DOHH2 (cell line): ENCODE measurements around the gene POLG.

Experiments used
- H3F3A ChIP-seq: fragments of 200-600 bp; sonication (generic), shearing (Covaris generic); 2 replicates; pipeline ENCODE4 v1.6.0; 2016; ENCODE audit warnings: antibody characterized with exemption, mild to moderate bottlenecking; ENCODE audit not compliant: control insufficient read depth, insufficient read depth
- H3K27ac ChIP-seq: fragments of 200-600 bp; sonication (generic); 2 replicates; pipeline ENCODE4 v1.5.1; 2014; ENCODE audit warnings: low read depth, mild to moderate bottlenecking, low read length, moderate library complexity
- H3K27me3 ChIP-seq: fragments of 200-600 bp; sonication (generic); 2 replicates; pipeline ENCODE4 v1.6.1; 2014; ENCODE audit warnings: mild to moderate bottlenecking, low read length, mixed read lengths; ENCODE audit not compliant: control insufficient read depth
- H3K36me3 ChIP-seq: fragments of 200-600 bp; sonication (generic); 2 replicates; pipeline ENCODE4 v1.6.1; 2014; ENCODE audit warnings: mild to moderate bottlenecking, low read length, moderate library complexity, mixed read lengths; ENCODE audit not compliant: control insufficient read depth
- H3K4me1 ChIP-seq: fragments of 200-600 bp; sonication (generic); 2 replicates; pipeline ENCODE4 v1.6.1; 2014; ENCODE audit warnings: mild to moderate bottlenecking, low read length, mixed read lengths; ENCODE audit not compliant: control insufficient read depth
- H3K4me2 ChIP-seq: fragments of 200-600 bp; sonication (generic); 2 replicates; pipeline ENCODE4 v1.6.0; 2014; ENCODE audit warnings: mild to moderate bottlenecking, low read length, moderate library complexity
- H3K4me3 ChIP-seq: fragments of 200-600 bp; sonication (generic); 2 replicates; pipeline ENCODE4 v1.5.1; 2014; ENCODE audit warnings: mild to moderate bottlenecking, low read length, mixed read lengths
- H3K79me2 ChIP-seq: fragments of 200-600 bp; sonication (generic); 2 replicates; pipeline ENCODE4 v1.6.1; 2014; ENCODE audit warnings: mild to moderate bottlenecking, low read length, mixed read lengths; ENCODE audit not compliant: control insufficient read depth
- H3K9me2 ChIP-seq: fragments of 200-600 bp; sonication (generic); replicated peaks from 2 replicates; pipeline ENCODE4 v1.6.1; 2014; ENCODE audit warnings: mild to moderate bottlenecking, low read length, mixed read lengths; ENCODE audit not compliant: control insufficient read depth
- H3K9me3 ChIP-seq: fragments of 200-600 bp; sonication (generic); 2 replicates; pipeline ENCODE4 v1.6.1; 2014; ENCODE audit warnings: antibody characterized with exemption, low read length, mixed read lengths; ENCODE audit not compliant: control insufficient read depth, insufficient read depth
- H4K20me1 ChIP-seq: fragments of 200-600 bp; sonication (generic); 2 replicates; pipeline ENCODE4 v1.6.0; 2014; ENCODE audit warnings: low read depth, mild to moderate bottlenecking, antibody characterized with exemption, low read length, moderate library complexity; ENCODE audit not compliant: control insufficient read depth, insufficient read depth
- EZH2phosphoT487 ChIP-seq: fragments of 200-600 bp; sonication (generic); IDR thresholded peaks from 2 replicates; pipeline ENCODE4 v1.6.1; 2017; ENCODE audit warnings: borderline replicate concordance, mild to moderate bottlenecking, antibody characterized with exemption, low read length, moderate library complexity, mixed read lengths
- TF ChIP-seq, protein P1 (sequence below): fragments of 200-600 bp; sonication (generic); IDR thresholded peaks from one replicate; pipeline ENCODE4 v1.5.1; 2014; ENCODE audit warnings: antibody characterized with exemption, mild to moderate bottlenecking, low read depth, low read length; ENCODE audit not compliant: poor library complexity, severe bottlenecking

Gene POLG

DNA sequence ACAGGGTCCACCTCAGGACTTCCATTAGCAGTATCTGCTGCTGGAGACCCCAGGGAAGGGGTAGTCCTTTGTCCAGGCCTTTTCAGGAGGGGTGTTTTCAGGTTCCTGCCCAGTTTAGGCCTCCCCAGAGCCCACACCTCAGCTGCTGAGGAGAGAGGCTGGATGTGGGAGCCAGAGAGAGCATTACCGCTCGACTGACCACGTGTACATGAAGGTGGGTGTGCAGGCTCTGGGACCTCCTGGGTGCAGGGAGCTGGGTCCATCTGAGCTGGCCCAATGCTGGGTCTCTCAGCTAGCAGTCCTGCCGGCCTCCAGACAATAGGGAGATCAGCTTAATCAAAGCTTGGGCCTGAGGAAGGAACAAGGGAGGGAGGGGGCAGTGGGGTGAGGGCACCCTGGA, 29.1 kb upstream of the POLG start:
- Histone ChIP-seq H3F3A (no peaks in the 10 kb centered on the region), H3K9me2 (no peaks in the 10 kb centered on the region), H3K9me3 (no peaks in the 10 kb centered on the region), H3K27me3 (peaks cover 71% of the 10 kb centered on the region), H3K79me2 (no peaks in the 10 kb centered on the region), H3K4me1 (peaks cover 5% of the 10 kb centered on the region; the same call in 1 of the 2 replicates), H3K4me2 (no peak overlapping the region), H3K27ac (no peak overlapping the region), H3K36me3 (no peaks in the 10 kb centered on the region), H3K4me3 (no peak overlapping the region), H4K20me1 (no peaks in the 10 kb centered on the region)
- TF ChIP-seq, protein P1, sequence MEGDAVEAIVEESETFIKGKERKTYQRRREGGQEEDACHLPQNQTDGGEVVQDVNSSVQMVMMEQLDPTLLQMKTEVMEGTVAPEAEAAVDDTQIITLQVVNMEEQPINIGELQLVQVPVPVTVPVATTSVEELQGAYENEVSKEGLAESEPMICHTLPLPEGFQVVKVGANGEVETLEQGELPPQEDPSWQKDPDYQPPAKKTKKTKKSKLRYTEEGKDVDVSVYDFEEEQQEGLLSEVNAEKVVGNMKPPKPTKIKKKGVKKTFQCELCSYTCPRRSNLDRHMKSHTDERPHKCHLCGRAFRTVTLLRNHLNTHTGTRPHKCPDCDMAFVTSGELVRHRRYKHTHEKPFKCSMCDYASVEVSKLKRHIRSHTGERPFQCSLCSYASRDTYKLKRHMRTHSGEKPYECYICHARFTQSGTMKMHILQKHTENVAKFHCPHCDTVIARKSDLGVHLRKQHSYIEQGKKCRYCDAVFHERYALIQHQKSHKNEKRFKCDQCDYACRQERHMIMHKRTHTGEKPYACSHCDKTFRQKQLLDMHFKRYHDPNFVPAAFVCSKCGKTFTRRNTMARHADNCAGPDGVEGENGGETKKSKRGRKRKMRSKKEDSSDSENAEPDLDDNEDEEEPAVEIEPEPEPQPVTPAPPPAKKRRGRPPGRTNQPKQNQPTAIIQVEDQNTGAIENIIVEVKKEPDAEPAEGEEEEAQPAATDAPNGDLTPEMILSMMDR, result no peak
- TF ChIP-seq EZH2phosphoT487, result no peak

DNA sequence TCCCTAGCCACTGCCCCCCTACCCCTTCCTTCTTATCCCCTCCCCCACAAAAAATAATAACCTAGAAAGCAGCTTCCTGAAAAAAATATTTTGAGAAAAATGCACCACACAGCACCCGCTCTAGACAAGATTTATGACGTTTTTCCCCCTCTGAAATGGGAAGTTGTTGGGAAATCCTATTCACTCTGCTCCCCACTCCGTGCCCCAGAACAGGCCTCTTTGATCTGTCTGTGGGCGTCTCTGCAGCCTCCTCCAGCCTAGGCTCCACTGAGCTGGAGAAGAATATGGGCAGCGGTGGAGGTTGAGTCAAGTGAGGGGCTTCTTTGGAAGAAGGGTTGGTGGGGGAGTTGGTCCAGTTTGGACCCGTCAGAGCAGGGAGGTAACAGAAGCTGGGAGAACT, 28.5 kb upstream of the POLG start:
- H3F3A ChIP-seq, result no peaks in the 10 kb centered on the region
- H3K27ac ChIP-seq, result no peak overlapping the region
- no peak overlapping the region for H3K4me2 ChIP-seq
- H3K4me1 ChIP-seq, result peaks cover 9% of the 10 kb centered on the region; the same call in 1 of the 2 replicates
- H3K36me3 ChIP-seq, result no peaks in the 10 kb centered on the region
- H3K79me2 ChIP-seq, result no peaks in the 10 kb centered on the region
- no peak for TF ChIP-seq EZH2phosphoT487
- TF ChIP-seq, protein P1, result no peak
- H4K20me1 ChIP-seq, result no peaks in the 10 kb centered on the region
- H3K27me3 ChIP-seq, result peaks cover 72% of the 10 kb centered on the region
- H3K9me3 ChIP-seq, result no peaks in the 10 kb centered on the region
- no peak overlapping the region for H3K4me3 ChIP-seq
- no peaks in the 10 kb centered on the region for H3K9me2 ChIP-seq

DNA sequence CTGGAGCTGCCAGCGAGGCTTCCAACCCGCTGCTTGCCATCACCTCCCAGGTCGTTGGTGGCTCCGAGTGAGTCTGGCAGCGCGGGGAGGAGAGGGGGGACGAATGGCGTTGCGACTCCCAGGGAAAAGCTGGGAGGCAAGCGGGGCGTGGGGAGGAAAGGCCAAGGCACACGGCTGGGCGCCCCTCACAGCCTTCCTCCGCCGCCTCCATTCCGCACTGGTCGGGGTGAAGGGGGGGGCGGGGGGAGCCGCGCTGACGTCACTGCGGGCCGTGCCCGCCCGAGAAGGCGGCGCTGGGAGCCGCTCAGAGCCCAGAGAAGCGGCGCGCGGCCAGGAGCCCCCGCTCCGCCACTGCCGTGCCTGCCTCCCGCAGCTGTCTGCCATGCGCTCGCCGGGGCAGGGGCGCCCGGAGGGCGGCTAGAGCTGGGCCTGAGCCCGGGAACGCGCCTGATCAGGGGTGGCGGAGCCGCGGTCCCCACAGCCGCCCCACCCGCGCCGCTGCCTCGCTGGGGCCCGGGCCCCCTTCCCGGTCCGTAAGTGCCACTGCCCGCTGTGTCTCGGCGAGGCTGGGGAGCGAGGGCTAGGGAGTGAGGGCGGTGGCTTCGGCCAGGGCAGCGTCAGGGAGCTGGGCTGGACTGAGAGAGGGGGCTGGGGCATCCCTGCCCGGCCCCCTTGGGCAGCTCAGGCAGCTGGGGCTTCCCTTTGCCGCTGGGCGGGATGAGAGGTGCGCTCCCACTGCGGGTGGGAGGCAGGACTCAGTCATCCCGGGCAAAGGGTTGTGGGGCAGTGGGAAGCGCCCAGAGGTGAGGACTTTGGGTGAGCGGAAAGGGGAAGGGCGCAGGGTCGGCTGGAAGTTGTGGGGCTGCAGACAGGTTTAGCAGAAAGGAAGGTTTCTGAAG, 27.8 kb upstream of the POLG start:
- Histone ChIP-seq H3K27ac (no peak overlapping the region), H3K4me1 (peaks cover 9% of the 10 kb centered on the region; the same call in 1 of the 2 replicates), H3K36me3 (no peaks in the 10 kb centered on the region), H3F3A (no peaks in the 10 kb centered on the region), H3K4me3 (no peak overlapping the region), H3K9me3 (no peaks in the 10 kb centered on the region), H3K27me3 (peaks cover 78% of the 10 kb centered on the region), H3K9me2 (no peaks in the 10 kb centered on the region), H3K4me2 (no peak overlapping the region), H4K20me1 (no peaks in the 10 kb centered on the region), H3K79me2 (no peaks in the 10 kb centered on the region)
- TF ChIP-seq, protein P1, result no peak
- no peak for TF ChIP-seq EZH2phosphoT487
